ENCODE data around the gene RABGAP1. TPM values are rescaled to one million over a fixed set of nuclear protein-coding genes. Genes with fewer than 3 reads are reported as not detected.

RABGAP1 gene
- total RNA-seq, 2 experiments from 2014 or later, result 20.6 to 24.9 TPM

GRCh38 chr9:123120953-123121352, 180.1 kb downstream of the RABGAP1 start:
- H3K9me3 Mint-ChIP-seq, result no peaks in the 10 kb centered on the region
- DNase-seq (no peak), ATAC-seq (ENCODE audit: poor library complexity) (no peak)
- no peaks in the 10 kb centered on the region for H3K4me1 Mint-ChIP-seq (ENCODE audit: low read depth)
- Histone ChIP-seq H3K4me1 (ENCODE audit: insufficient read depth, low read length) (no peaks in the 10 kb centered on the region), H3K27me3 (ENCODE audit: control insufficient read depth in 1 of 2, insufficient read depth in 2 of 2, low read length in 2 of 2) (no peaks in the 10 kb centered on the region), H3K27ac (ENCODE audit: low read depth in 1 of 2, low read length in 2 of 2) (no peak overlapping the region), H3K36me3 (ENCODE audit: insufficient read depth, low read length) (no peaks in the 10 kb centered on the region), H3K4me3 (ENCODE audit: low read length) (no peak overlapping the region), H3K9me3 (ENCODE audit: control insufficient read depth in 1 of 2, insufficient read depth in 1 of 2, low read length in 2 of 2) (no peaks in the 10 kb centered on the region)
- intact Hi-C loops (cut with DNase I, micrococcal nuclease), result no loop called here
- no peaks in the 10 kb centered on the region for H3K27me3 Mint-ChIP-seq
- no peak overlapping the region for H3K27ac Mint-ChIP-seq
- POLR2A ChIA-PET, result no interaction called here
- CTCF ChIA-PET, result interaction anchor here (0.7 kb wide), 1 partner anchor 29 kb away, joined by 3 read pairs; no protein-coding TSS in a partner anchor
- peaks cover 34% of the 10 kb centered on the region for H3K36me3 Mint-ChIP-seq (ENCODE audit: low read depth)
- no peak for TF ChIP-seq CTCF (IDR thresholded peaks at IDR 0.05)
- H3K4me3 Mint-ChIP-seq, result no peak overlapping the region

DNA sequence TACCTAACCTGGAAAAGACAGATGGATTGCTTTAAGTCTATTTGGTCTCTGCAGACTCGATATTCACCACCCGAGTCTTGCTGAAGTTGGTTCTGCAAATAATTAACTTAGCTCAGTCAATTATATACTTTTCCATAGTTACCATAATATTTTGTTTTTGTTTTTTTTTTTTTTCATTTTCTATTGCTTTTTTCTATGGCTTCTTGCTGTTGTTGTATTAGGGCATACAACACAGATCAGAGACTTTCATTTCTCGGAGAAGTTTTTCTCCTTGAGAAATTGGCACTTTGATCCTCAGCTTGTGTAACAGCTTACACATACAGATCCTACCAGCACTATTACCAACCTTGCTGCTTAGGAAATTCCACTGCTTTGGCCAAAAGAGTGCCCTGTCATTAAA, 180.6 kb downstream of the RABGAP1 start:
- H3K4me3 Mint-ChIP-seq, result no peak overlapping the region
- no peak overlapping the region for H3K27ac ChIP-seq (ENCODE audit: low read depth in 1 of 2, low read length in 2 of 2)
- H3K4me3 ChIP-seq (ENCODE audit: low read length), result no peak overlapping the region
- intact Hi-C loops (cut with DNase I, micrococcal nuclease), result no loop called here
- ATAC-seq (ENCODE audit: poor library complexity) (no peak), DNase-seq (no peak)
- H3K4me1 Mint-ChIP-seq (ENCODE audit: low read depth), result no peaks in the 10 kb centered on the region
- ChIA-PET CTCF (interaction anchor here (0.7 kb wide), 1 partner anchor 30 kb away, joined by 3 read pairs; no protein-coding TSS in a partner anchor), POLR2A (no interaction called here)
- no peaks in the 10 kb centered on the region for H3K27me3 ChIP-seq (ENCODE audit: control insufficient read depth in 1 of 2, insufficient read depth in 2 of 2, low read length in 2 of 2)
- H3K36me3 ChIP-seq (ENCODE audit: insufficient read depth, low read length), result no peaks in the 10 kb centered on the region
- H3K4me1 ChIP-seq (ENCODE audit: insufficient read depth, low read length), result no peaks in the 10 kb centered on the region
- H3K27ac Mint-ChIP-seq, result no peak overlapping the region
- no peaks in the 10 kb centered on the region for H3K9me3 Mint-ChIP-seq
- no peaks in the 10 kb centered on the region for H3K9me3 ChIP-seq (ENCODE audit: control insufficient read depth in 1 of 2, insufficient read depth in 1 of 2, low read length in 2 of 2)
- no peak for TF ChIP-seq CTCF (IDR thresholded peaks at IDR 0.05)
- H3K27me3 Mint-ChIP-seq, result no peaks in the 10 kb centered on the region
- peaks cover 39% of the 10 kb centered on the region for H3K36me3 Mint-ChIP-seq (ENCODE audit: low read depth)

- Histone ChIP-seq H3K36me3 (ENCODE audit: insufficient read depth, low read length) (peaks cover 13% of the 10 kb centered on the region), H3K9me3 (ENCODE audit: control insufficient read depth in 1 of 2, insufficient read depth in 1 of 2, low read length in 2 of 2) (no peaks in the 10 kb centered on the region), H3K4me3 (ENCODE audit: low read length) (no peak overlapping the region), H3K4me1 (ENCODE audit: insufficient read depth, low read length) (no peaks in the 10 kb centered on the region), H3K27ac (ENCODE audit: low read depth in 1 of 2, low read length in 2 of 2) (no peak overlapping the region), H3K27me3 (ENCODE audit: control insufficient read depth in 1 of 2, insufficient read depth in 2 of 2, low read length in 2 of 2) (no peaks in the 10 kb centered on the region)
- Mint-ChIP-seq H3K4me1 (ENCODE audit: low read depth) (no peaks in the 10 kb centered on the region), H3K4me3 (no peak overlapping the region), H3K27me3 (no peaks in the 10 kb centered on the region), H3K36me3 (ENCODE audit: low read depth) (peaks cover 49% of the 10 kb centered on the region), H3K27ac (no peak overlapping the region), H3K9me3 (no peaks in the 10 kb centered on the region)
- no peak for DNase-seq
- ChIA-PET CTCF (no interaction called here), POLR2A (no interaction called here)
- no peak for ATAC-seq (ENCODE audit: poor library complexity)
- intact Hi-C loops (cut with DNase I, micrococcal nuclease), result no loop called here
- TF ChIP-seq CTCF (IDR thresholded peaks at IDR 0.05), result no peak
Observed at GRCh38 chr9:123127512-123128075, 186.8 kb downstream of the RABGAP1 start.
